HUES48 (cell line): Measurements from ENCODE around the gene ZNF487.
"Not testable (repeated sequence)": the region's sequence is repeated elsewhere in the genome, so short reads cannot be mapped to it uniquely, and the experiment has no call there.

Experiments
- H3K27ac ChIP-seq: one replicate; pipeline ENCODE4 v1.7.0; 2013; ENCODE audit warnings: low read depth, low read length, inconsistent platforms
- H3K27me3 ChIP-seq: 2 replicates; pipeline ENCODE4 v1.6.1; 2013; ENCODE audit warnings: mild to moderate bottlenecking, low read length; ENCODE audit not compliant: control insufficient read depth, insufficient read depth
- H3K36me3 ChIP-seq: 2 replicates; pipeline ENCODE4 v1.6.1; 2013; ENCODE audit warnings: low read length; ENCODE audit not compliant: control insufficient read depth, insufficient read depth
- H3K4me1 ChIP-seq: 2 replicates; pipeline ENCODE4 v1.6.1; 2013; ENCODE audit warnings: mild to moderate bottlenecking, low read length; ENCODE audit not compliant: control insufficient read depth, insufficient read depth
- H3K4me3 ChIP-seq: 2 replicates; pipeline ENCODE4 v1.5.1; 2013; ENCODE audit warnings: mild to moderate bottlenecking, low read depth, low read length
- H3K9ac ChIP-seq: 2 replicates; pipeline ENCODE4 v1.6.1; 2013; ENCODE audit warnings: mild to moderate bottlenecking, low read depth, low read length, moderate library complexity
- H3K9me3 ChIP-seq: 2 replicates; pipeline ENCODE4 v1.6.1; 2013; ENCODE audit warnings: low read length; ENCODE audit not compliant: control insufficient read depth, insufficient read depth

ZNF487 gene

DNA sequence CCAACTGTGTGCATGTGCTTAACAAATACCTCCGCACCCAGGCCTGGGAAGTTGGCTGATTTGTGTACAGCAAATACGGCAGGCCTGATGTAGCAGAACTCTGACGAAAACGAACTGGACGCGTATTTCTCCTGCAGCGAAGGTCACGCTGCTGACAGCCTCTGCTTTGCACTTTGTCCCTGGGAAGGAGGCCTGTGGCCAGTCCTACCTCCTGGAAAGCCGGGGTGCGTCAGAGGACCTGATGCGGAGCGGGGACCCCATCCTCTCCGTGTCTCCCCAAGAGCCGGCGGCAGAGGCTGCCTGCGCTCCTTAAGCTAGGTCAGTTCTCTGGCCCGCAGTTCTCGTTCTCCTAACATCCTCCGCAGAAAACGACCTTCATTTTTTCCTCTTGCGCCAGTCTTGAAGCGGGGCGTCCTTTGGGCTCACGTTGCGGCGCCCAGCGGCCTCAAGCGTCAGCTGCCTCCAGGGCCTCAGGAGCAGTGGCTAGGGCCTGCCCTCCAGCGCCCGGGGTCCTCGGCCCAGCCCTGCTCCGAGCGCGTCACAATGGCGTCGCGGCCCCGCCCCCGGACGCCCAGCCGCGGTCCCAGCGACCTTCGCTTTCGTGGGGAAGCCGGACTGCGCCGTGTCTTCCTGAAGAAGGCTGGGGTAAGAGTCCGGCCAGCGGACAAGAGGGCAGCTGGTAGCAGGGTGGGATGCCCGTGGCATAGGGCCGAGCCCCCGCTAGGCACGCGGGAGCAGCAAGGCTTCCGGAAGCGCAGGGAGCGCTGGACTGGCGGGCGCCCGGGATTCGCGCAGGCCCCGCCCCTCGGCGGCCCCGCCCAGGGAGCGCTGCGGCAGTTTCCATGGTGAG lies at the start of gene ZNF487:
TSS of gene ZNF487 (plus strand) at position 821 of the 850 bp plus-strand sequence. CDS start 38,703 bp downstream, outside the sequence.
- Histone ChIP-seq H3K27ac (peak within 1 kb of the TSS; percentile 98), H3K36me3 (no peaks in the 10 kb centered on the region), H3K27me3 (no peaks in the 10 kb centered on the region), H3K4me1 (no peaks in the 10 kb centered on the region), H3K9ac (peak within 1 kb of the TSS; percentile 94), H3K4me3 (peak within 1 kb of the TSS; percentile 95), H3K9me3 (no peaks in the 10 kb centered on the region)

DNA sequence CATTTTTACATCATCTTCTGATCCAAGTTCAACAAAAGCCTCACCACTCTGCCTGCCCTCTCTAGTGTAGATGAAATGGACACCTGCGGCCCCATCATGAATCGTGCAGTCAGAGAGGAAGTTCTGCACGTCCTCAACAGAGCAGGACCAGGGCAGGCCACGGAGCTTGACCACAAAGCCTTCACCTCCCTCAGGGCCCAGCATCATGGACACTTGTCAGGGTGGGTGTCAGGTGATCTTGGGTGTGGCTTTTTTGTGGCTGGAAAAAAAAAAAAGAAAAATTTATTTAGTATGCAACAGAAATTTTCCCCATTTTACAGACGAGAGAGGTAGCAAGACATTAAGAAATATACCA lies 49.3 kb upstream of the ZNF487 start:
- H3K9ac ChIP-seq: no peak overlapping the region
- no peaks in the 10 kb centered on the region for H3K9me3 ChIP-seq
- H3K4me3 ChIP-seq: no peak overlapping the region
- H3K27me3 ChIP-seq: no peaks in the 10 kb centered on the region
- H3K36me3 ChIP-seq: peaks cover 75% of the 10 kb centered on the region
- no peak overlapping the region for H3K27ac ChIP-seq
- no peaks in the 10 kb centered on the region for H3K4me1 ChIP-seq

DNA sequence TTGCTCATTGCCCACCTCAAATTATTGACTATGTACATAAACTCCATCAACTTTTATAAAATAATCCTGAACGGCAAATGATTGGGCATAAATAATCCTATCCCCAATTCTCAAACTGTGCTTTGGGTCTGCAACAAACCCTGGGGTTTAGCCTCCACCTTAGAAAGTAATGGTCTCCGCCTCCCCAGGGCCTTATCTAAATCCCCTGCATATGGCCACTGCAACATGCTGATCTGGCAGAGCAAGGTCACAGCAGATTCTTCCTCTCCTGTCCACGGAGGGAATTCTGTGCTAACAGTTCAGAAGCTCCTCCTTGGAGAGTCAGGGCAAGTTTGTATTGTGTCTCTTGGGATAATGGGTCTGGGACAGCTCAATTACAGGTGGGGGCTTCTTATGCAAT lies 47.0 kb upstream of the ZNF487 start:
- no peak overlapping the region for H3K27ac ChIP-seq
- H3K27me3 ChIP-seq: no peaks in the 10 kb centered on the region
- H3K36me3 ChIP-seq: peaks cover 97% of the 10 kb centered on the region
- peaks cover 4% of the 10 kb centered on the region; the same call in 1 of the 2 replicates for H3K4me1 ChIP-seq
- no peak overlapping the region for H3K4me3 ChIP-seq
- H3K9ac ChIP-seq: no peak overlapping the region
- H3K9me3 ChIP-seq: no peaks in the 10 kb centered on the region

DNA sequence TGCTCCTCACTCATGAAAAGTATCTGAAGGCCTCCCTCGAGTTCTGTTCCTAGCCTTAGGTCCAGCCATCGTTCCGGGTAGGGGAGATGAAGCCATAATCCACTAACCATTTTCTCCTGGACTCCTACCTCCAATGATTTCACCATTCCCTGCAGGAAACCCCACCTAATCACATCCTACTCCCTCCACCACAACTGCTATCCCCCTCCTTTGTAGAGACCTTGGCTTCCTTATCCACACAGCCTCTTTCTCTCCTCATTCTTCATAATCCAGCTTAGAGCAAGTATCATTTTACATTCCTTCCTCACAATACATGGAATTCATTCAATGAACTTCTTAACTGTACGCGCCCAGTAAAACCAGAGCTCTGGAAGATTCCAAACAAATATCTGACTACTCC lies 46.6 kb upstream of the ZNF487 start:
- H3K36me3 ChIP-seq: peaks cover 100% of the 10 kb centered on the region
- no peak overlapping the region for H3K27ac ChIP-seq
- H3K4me1 ChIP-seq: peaks cover 9% of the 10 kb centered on the region
- H3K27me3 ChIP-seq: no peaks in the 10 kb centered on the region
- H3K9ac ChIP-seq: no peak overlapping the region
- H3K9me3 ChIP-seq: no peaks in the 10 kb centered on the region
- H3K4me3 ChIP-seq: no peak overlapping the region

- no peak overlapping the region for H3K9ac ChIP-seq
- no peaks in the 10 kb centered on the region for H3K27me3 ChIP-seq
- peaks cover 98% of the 10 kb centered on the region for H3K36me3 ChIP-seq
- H3K4me3 ChIP-seq: no peak overlapping the region
- no peaks in the 10 kb centered on the region for H3K9me3 ChIP-seq
- H3K27ac ChIP-seq: no peak overlapping the region
- peaks cover 10% of the 10 kb centered on the region for H3K4me1 ChIP-seq
These were observed 46.2 kb upstream of the ZNF487 start for GRCh38 chr10:43390759-43391158.

DNA sequence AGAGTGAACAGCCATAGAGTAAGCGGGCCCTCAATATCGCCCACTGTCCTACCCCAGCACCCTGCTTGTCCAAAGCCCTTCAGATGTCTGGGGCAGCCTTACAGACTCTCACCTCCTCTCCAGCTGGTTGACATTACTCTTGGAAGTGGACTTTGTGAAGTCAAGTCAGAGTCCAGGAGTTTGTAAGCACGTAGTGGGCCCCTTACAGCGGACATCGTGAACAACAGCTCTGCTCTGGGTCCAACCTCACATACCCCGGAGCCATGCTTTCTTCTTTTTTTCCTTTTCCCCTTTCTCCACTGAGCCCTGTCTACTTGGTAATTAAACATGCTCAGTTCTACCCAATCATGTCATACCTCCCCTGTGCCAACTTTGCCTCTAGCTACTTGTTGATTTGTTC lies 45.4 kb upstream of the ZNF487 start:
- peaks cover 91% of the 10 kb centered on the region for H3K36me3 ChIP-seq

GRCh38 chr10:43392748-43393147 lies 44.2 kb upstream of the ZNF487 start:
- Histone ChIP-seq H3K4me1 (peaks cover 10% of the 10 kb centered on the region), H3K4me3 (no peak overlapping the region), H3K27ac (no peak overlapping the region), H3K9ac (no peak overlapping the region), H3K9me3 (no peaks in the 10 kb centered on the region), H3K36me3 (peaks cover 79% of the 10 kb centered on the region), H3K27me3 (no peaks in the 10 kb centered on the region)

More for the DNA sequence above, 45.4 kb upstream of the ZNF487 start:
- no peaks in the 10 kb centered on the region for H3K27me3 ChIP-seq
- no peak overlapping the region for H3K9ac ChIP-seq
- no peak overlapping the region for H3K4me3 ChIP-seq
- no peaks in the 10 kb centered on the region for H3K9me3 ChIP-seq
- H3K4me1 ChIP-seq: peaks cover 10% of the 10 kb centered on the region
- no peak overlapping the region for H3K27ac ChIP-seq

GRCh38 chr10:43393186-43393585 lies 43.7 kb upstream of the ZNF487 start:
- not testable (repeated sequence) for H3K4me3 ChIP-seq, H3K27ac ChIP-seq, H3K27me3 ChIP-seq, H3K9ac ChIP-seq, H3K9me3 ChIP-seq, H3K4me1 ChIP-seq
- peaks cover 74% of the 10 kb centered on the region for H3K36me3 ChIP-seq

DNA sequence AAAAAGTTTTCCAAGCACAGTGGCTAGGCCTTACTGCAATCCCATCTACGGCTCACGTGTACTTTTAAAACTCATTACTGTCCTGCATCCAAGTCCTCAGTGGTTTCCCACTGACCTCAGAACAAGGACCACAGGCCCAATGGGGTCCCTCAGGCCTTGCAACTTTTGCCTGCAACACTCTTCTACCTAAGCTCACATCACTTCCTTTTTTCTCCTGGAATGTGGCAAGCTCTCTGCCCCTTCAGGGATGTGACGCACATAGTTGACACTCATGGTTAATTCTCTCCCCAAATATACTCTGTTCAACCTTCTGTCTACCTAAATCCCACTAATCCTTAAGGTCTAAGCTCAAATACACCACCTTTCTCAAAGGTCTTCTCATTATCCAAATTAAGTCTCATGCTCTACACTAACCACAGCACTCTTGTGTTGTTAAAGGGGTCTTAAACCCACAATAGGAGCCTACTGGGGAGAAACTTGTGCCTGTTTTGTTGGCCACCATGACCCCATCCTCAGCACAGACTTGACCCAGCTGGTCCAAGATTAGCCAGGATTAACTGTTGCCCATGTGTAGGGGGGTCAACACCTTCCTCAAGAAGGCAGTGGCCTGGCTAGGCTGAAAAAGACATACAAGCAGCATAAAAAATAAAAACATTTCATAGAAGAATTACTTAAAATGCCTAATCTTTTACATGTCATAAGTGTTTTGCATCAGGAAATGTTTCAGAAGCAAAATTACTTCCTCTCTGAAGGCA lies 43.1 kb upstream of the ZNF487 start:
- Histone ChIP-seq H3K9ac (no peak overlapping the region), H3K4me3 (no peak overlapping the region), H3K27me3 (no peaks in the 10 kb centered on the region), H3K4me1 (peaks cover 13% of the 10 kb centered on the region), H3K36me3 (peaks cover 68% of the 10 kb centered on the region), H3K9me3 (no peaks in the 10 kb centered on the region), H3K27ac (peak overlapping the region; percentile 33)

DNA sequence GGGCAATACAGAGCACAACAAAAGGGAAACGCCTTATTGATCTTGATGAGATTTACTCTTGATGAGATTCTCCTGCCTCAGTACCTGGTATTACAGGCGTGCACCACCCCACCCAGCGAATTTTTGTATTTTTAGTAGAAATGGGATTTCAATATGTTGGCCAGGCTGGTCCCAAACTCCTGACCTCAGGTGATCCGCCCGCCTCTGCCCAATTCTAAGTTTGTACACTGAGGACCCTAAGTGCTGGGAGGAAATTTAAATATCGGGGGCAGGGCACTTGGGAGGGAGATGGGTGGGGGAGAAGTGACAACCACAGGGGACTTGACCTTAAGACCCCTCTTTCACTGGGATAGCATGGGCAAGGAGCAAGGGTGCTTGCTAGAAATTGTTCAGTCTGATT lies 42.0 kb upstream of the ZNF487 start:
- Histone ChIP-seq H3K9me3 (no peaks in the 10 kb centered on the region), H3K36me3 (peaks cover 64% of the 10 kb centered on the region), H3K27me3 (no peaks in the 10 kb centered on the region), H3K4me1 (peaks cover 19% of the 10 kb centered on the region), H3K27ac (peak overlapping the region; percentile 100), H3K4me3 (peak overlapping the region; percentile 92), H3K9ac (no peak overlapping the region)

- peak overlapping the region; percentile 92 for H3K4me3 ChIP-seq
- peak overlapping the region; percentile 99 for H3K9ac ChIP-seq
- H3K27me3 ChIP-seq: no peaks in the 10 kb centered on the region
- peaks cover 63% of the 10 kb centered on the region for H3K36me3 ChIP-seq
- H3K9me3 ChIP-seq: no peaks in the 10 kb centered on the region
- peak overlapping the region; percentile 100 for H3K27ac ChIP-seq
- H3K4me1 ChIP-seq: peaks cover 25% of the 10 kb centered on the region
These were observed 41.3 kb upstream of the ZNF487 start for GRCh38 chr10:43395571-43396060.
